Caco-2 (cell line): Measurements from ENCODE around the gene VSX1. TPM values are rescaled to one million over a fixed set of nuclear protein-coding genes. Genes with fewer than 3 reads are reported as not detected.

ENCODE experiments used
- BruUV-seq: library from RNA; stranded (reverse); fragments of 400-500 nt; replicated peaks from 2 replicates; lab custom pipeline; 2021; lab: Mats Ljungman, UMichigan
- CTCF ChIA-PET: fragments of 300-600 bp; sonication (Branson Sonifier 250); formaldehyde crosslinking; loops from one replicate; lab custom pipeline; 2022; ENCODE audit warnings: antibody characterized with exemption; lab: Charles Lee
- POLR2A ChIA-PET: fragments of 300-600 bp; sonication (Branson Sonifier 250); formaldehyde crosslinking; loops from one replicate; lab custom pipeline; 2022; ENCODE audit warnings: antibody characterized with exemption; lab: Charles Lee
- DNase-seq, 2 experiments: peaks; one replicate each; pipeline versions ENCODE4 v3.0.0 to v3.0.0-alpha.2; 2020 to 2022
- H3K27me3 ChIP-seq: replicated peaks from 2 replicates; pipeline ENCODE4 v1.6.0; 2011; ENCODE audit warnings: low read length; ENCODE audit not compliant: control insufficient read depth, insufficient read depth
- H3K36me3 ChIP-seq: 2 replicates; pipeline ENCODE4 v1.5.1; 2011; ENCODE audit warnings: low read length; ENCODE audit not compliant: control insufficient read depth, insufficient read depth
- H3K4me1 ChIP-seq: fragments of 250-450 bp; sonication (Bioruptor Pico); 2 replicates; pipeline ENCODE4 v1.5.1; 2020; ENCODE audit warnings: mild to moderate bottlenecking
- H3K4me3 ChIP-seq: 2 replicates; pipeline ENCODE4 v1.5.1; 2011; ENCODE audit warnings: low read depth, mild to moderate bottlenecking, control low read depth, low read length
- H3K9me3 ChIP-seq: fragments of 250-450 bp; sonication (Bioruptor Pico); 2 replicates; pipeline ENCODE4 v1.5.1; 2020; ENCODE audit warnings: mild to moderate bottlenecking, moderate library complexity
- H3K27ac Mint-ChIP-seq: one replicate; pipeline ENCODE4 v1.8.0; 2022; ENCODE audit warnings: mixed read lengths; ENCODE audit not compliant: unreplicated experiment
- H3K27me3 Mint-ChIP-seq: one replicate; pipeline ENCODE4 v1.8.0; 2022; ENCODE audit warnings: mixed read lengths; ENCODE audit not compliant: insufficient read depth, unreplicated experiment
- H3K36me3 Mint-ChIP-seq: one replicate; pipeline ENCODE4 v1.8.0; 2022; ENCODE audit warnings: mild to moderate bottlenecking, mixed read lengths; ENCODE audit not compliant: insufficient read depth, unreplicated experiment
- H3K4me1 Mint-ChIP-seq: one replicate; pipeline ENCODE4 v1.8.0; 2022; ENCODE audit warnings: low read depth, mixed read lengths; ENCODE audit not compliant: unreplicated experiment
- H3K4me3 Mint-ChIP-seq: one replicate; pipeline ENCODE4 v1.8.0; 2022; ENCODE audit warnings: mild to moderate bottlenecking, moderate library complexity, mixed read lengths; ENCODE audit not compliant: unreplicated experiment
- H3K9me3 Mint-ChIP-seq: one replicate; pipeline ENCODE4 v1.8.0; 2022; ENCODE audit warnings: mixed read lengths; ENCODE audit not compliant: unreplicated experiment
- intact Hi-C: fragments of 100-400 bp; cut with micrococcal nuclease; formaldehyde crosslinking; loops from one replicate; pipeline ENCODE4 v1.10.0; 2022; ENCODE audit not compliant: unreplicated experiment
- total RNA-seq: library from RNA; stranded (reverse); gene quantifications from 2 replicates; pipeline ENCODE4 v1.2.3, GENCODE V29; 2022
- TF ChIP-seq, protein P1 (sequence below), 2 experiments: fragments of 200-600 bp in 1 of 2; IDR thresholded peaks; 1 replicate in 1 of 2; 2 replicates in 1 of 2; pipeline versions ENCODE4 v1.5.1 to v1.8.0; 2011 to 2022; ENCODE audit warnings: antibody characterized with exemption in 1 of 2, control low read depth in 1 of 2, inconsistent platforms in 1 of 2, low read depth in 1 of 2, low read length in 1 of 2, mild to moderate bottlenecking in 1 of 2, moderate library complexity in 1 of 2; ENCODE audit not compliant: insufficient read depth in 1 of 2, severe bottlenecking in 1 of 2, unreplicated experiment in 1 of 2

The VSX1 gene
- total RNA-seq, 1 experiment from 2014 or later = not detected

DNA sequence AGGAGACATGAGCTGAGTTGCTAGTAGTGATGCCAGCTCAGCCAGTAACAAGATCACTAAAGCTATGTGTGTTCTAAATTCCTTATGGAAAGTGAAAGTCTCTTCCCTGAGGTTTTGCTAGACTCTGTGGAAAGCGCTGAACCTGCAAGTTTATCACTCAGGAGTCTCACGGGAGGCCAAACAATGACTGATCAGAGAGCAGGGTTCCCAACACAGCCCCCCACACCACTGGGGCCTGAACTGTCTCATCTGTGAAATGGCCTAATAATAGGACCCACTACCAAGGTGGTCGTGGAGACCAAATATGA, 43.9 kb downstream of the VSX1 start:
- no TSS peak for BruUV-seq

DNA sequence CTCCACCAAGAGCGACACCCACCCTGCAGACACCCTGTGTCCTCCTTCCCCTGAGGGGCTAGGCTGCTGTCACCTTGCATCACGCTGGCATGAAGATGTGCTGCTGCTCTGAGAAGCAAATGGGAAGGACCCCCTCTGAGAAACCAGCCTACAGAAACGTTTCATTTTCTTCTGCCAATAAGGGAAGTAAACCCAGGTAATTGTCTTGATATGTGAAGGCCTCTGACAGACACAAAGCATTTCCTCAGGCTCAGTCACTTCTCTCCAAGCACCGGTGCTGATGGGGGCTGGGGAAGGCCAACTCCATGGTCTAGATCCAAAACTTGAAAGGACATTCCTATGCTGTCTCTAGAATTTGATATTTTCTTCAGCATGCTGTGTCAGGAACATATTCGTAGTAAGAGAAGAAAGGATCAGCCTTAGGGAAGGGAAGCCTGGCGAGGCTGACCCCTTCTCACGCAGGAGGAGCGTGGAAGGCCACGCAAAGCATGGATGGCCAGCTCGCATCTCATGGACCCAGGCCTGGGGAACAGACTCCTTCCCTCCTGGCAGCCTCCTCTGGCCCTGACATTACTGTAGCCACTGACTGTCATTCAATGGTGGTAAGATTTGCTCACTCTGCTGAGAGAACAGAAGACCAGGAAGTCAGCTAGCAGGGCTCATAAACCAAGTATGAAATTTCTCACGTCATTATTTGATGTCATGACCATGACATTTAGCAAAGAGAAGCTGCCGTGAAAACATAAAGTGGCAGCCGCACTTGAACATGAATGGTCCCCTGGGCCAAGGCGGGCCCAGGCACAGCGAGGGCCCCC, 44.4 kb downstream of the VSX1 start:
- Mint-ChIP-seq H3K27me3 (no peaks in the 10 kb centered on the region), H3K4me1 (peaks cover 5% of the 10 kb centered on the region), H3K4me3 (no peak overlapping the region), H3K27ac (no peak overlapping the region), H3K36me3 (peaks cover 27% of the 10 kb centered on the region), H3K9me3 (no peaks in the 10 kb centered on the region)
- intact Hi-C loops = no loop called here
- ChIA-PET POLR2A (no interaction called here), CTCF (no interaction called here)
- no peaks in the 10 kb centered on the region for H3K27me3 ChIP-seq
- peaks cover 2% of the 10 kb centered on the region; the same call in 1 of the 2 replicates for H3K36me3 ChIP-seq
- no peaks in the 10 kb centered on the region for H3K9me3 ChIP-seq
- no peak for DNase-seq
- BruUV-seq = no TSS peak
- H3K4me1 ChIP-seq = peaks cover 4% of the 10 kb centered on the region; the same call in 1 of the 2 replicates
- no peak overlapping the region for H3K4me3 ChIP-seq
- TF ChIP-seq, protein P1, sequence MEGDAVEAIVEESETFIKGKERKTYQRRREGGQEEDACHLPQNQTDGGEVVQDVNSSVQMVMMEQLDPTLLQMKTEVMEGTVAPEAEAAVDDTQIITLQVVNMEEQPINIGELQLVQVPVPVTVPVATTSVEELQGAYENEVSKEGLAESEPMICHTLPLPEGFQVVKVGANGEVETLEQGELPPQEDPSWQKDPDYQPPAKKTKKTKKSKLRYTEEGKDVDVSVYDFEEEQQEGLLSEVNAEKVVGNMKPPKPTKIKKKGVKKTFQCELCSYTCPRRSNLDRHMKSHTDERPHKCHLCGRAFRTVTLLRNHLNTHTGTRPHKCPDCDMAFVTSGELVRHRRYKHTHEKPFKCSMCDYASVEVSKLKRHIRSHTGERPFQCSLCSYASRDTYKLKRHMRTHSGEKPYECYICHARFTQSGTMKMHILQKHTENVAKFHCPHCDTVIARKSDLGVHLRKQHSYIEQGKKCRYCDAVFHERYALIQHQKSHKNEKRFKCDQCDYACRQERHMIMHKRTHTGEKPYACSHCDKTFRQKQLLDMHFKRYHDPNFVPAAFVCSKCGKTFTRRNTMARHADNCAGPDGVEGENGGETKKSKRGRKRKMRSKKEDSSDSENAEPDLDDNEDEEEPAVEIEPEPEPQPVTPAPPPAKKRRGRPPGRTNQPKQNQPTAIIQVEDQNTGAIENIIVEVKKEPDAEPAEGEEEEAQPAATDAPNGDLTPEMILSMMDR (IDR thresholded peaks at IDR 0.05; ENCODE audit: insufficient read depth in 1 of 2, low read depth in 1 of 2, low read length in 1 of 2, severe bottlenecking in 1 of 2, unreplicated experiment in 1 of 2) = no peak

More for the DNA sequence above, 43.9 kb downstream of the VSX1 start:
- no peak overlapping the region for H3K4me3 Mint-ChIP-seq
- H3K27ac Mint-ChIP-seq = no peak overlapping the region
- no peaks in the 10 kb centered on the region for H3K9me3 Mint-ChIP-seq
- ChIA-PET POLR2A (no interaction called here), CTCF (no interaction called here)
- Histone ChIP-seq H3K27me3 (no peaks in the 10 kb centered on the region), H3K4me3 (no peak overlapping the region), H3K36me3 (peaks cover 2% of the 10 kb centered on the region; the same call in 1 of the 2 replicates), H3K4me1 (peaks cover 4% of the 10 kb centered on the region; the same call in 1 of the 2 replicates), H3K9me3 (no peaks in the 10 kb centered on the region)
- intact Hi-C loops = no loop called here
- peaks cover 32% of the 10 kb centered on the region for H3K36me3 Mint-ChIP-seq
- H3K4me1 Mint-ChIP-seq = peaks cover 5% of the 10 kb centered on the region
- H3K27me3 Mint-ChIP-seq = no peaks in the 10 kb centered on the region
- DNase-seq = no peak
- TF ChIP-seq, protein P1 (IDR thresholded peaks at IDR 0.05; ENCODE audit: insufficient read depth in 1 of 2, low read depth in 1 of 2, low read length in 1 of 2, severe bottlenecking in 1 of 2, unreplicated experiment in 1 of 2) = no peak

DNA sequence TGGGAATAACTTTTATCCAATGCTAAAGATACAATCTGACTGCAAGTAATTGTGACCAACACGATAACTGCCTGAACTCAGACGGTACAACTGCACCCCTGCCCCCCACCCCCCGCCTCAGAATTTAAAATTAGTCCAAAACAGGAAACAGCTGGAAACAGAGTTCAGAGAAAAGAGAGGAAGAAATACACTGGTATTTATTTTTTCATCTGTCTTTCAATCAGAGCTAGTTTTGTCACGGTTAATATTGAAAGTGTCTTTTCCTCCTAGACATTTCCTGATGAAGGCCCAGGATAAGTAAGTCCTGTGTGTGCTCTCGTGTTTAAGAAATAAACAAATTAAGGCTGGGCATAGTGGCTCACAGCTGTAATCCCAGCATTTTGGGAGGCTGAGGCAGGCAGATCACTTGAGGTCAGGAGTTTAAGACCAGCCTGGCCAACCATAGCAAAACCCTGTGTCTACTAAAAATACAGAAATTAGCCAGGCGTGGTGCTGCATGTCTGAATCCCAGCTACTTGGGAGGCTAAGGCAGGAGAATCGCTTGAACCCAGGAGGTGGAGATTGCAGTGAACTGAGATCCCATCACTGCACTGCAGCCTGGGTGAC, 45.5 kb downstream of the VSX1 start:
- Histone ChIP-seq H3K4me3 (no peak overlapping the region), H3K27me3 (no peaks in the 10 kb centered on the region), H3K9me3 (no peaks in the 10 kb centered on the region), H3K4me1 (peaks cover 12% of the 10 kb centered on the region), H3K36me3 (peaks cover 2% of the 10 kb centered on the region; the same call in 1 of the 2 replicates)
- no peak overlapping the region for H3K4me3 Mint-ChIP-seq
- ChIA-PET POLR2A (no interaction called here), CTCF (no interaction called here)
- TF ChIP-seq, protein P1 (IDR thresholded peaks at IDR 0.05; ENCODE audit: insufficient read depth in 1 of 2, low read depth in 1 of 2, low read length in 1 of 2, severe bottlenecking in 1 of 2, unreplicated experiment in 1 of 2) = no peak
- no peaks in the 10 kb centered on the region for H3K9me3 Mint-ChIP-seq
- intact Hi-C loops = no loop called here
- H3K27ac Mint-ChIP-seq = no peak overlapping the region
- H3K36me3 Mint-ChIP-seq = peaks cover 33% of the 10 kb centered on the region
- no TSS peak for BruUV-seq
- H3K4me1 Mint-ChIP-seq = peaks cover 5% of the 10 kb centered on the region
- no peaks in the 10 kb centered on the region for H3K27me3 Mint-ChIP-seq
- DNase-seq = no peak
